OCI-LY1 (cell line): Measurements from ENCODE around the gene PPARD.

Experiments
- H2AFZ ChIP-seq: fragments of 200-600 bp; sonication (generic), shearing (Covaris generic); 2 replicates; pipeline ENCODE4 v1.6.0; 2014; ENCODE audit warnings: antibody characterized with exemption, mild to moderate bottlenecking, low read length
- H3F3A ChIP-seq: fragments of 200-600 bp; sonication (generic), shearing (Covaris generic); 2 replicates; pipeline ENCODE4 v1.6.0; 2014; ENCODE audit warnings: mild to moderate bottlenecking, antibody characterized with exemption, low read length, moderate library complexity; ENCODE audit not compliant: insufficient read depth
- H3K27ac ChIP-seq: fragments of 200-600 bp; sonication (generic); 2 replicates; pipeline ENCODE4 v1.5.1; 2014; ENCODE audit warnings: low read length, mixed run types, mild to moderate bottlenecking, low read depth; ENCODE audit not compliant: poor library complexity, severe bottlenecking
- H3K27me3 ChIP-seq: fragments of 200-600 bp; sonication (generic); 2 replicates; pipeline ENCODE4 v1.6.0; 2014; ENCODE audit warnings: antibody characterized with exemption, mild to moderate bottlenecking, low read length, moderate library complexity; ENCODE audit not compliant: insufficient read depth
- H3K36me3 ChIP-seq: fragments of 200-600 bp; sonication (generic); 2 replicates; pipeline ENCODE4 v1.6.1; 2014; ENCODE audit warnings: mild to moderate bottlenecking, antibody characterized with exemption, low read length, moderate library complexity, mixed read lengths; ENCODE audit not compliant: insufficient read depth
- H3K4me1 ChIP-seq: fragments of 200-600 bp; sonication (generic); 2 replicates; pipeline ENCODE4 v1.5.1; 2014; ENCODE audit warnings: mild to moderate bottlenecking, low read length, moderate library complexity; ENCODE audit not compliant: insufficient read depth, severe bottlenecking
- H3K4me2 ChIP-seq: fragments of 200-600 bp; sonication (generic), shearing (Covaris generic); 2 replicates; pipeline ENCODE4 v1.6.1; 2014; ENCODE audit warnings: low read length
- H3K4me3 ChIP-seq: fragments of 200-600 bp; sonication (generic); 2 replicates; pipeline ENCODE4 v1.5.1; 2014; ENCODE audit warnings: low read length, low read depth, mild to moderate bottlenecking, mixed read lengths; ENCODE audit not compliant: poor library complexity, severe bottlenecking
- H3K79me2 ChIP-seq: fragments of 200-600 bp; shearing (Covaris generic); 2 replicates; pipeline ENCODE4 v1.6.1; 2016; ENCODE audit warnings: mixed run types, low read length, mixed read lengths; ENCODE audit not compliant: insufficient read depth
- H3K9ac ChIP-seq: fragments of 200-600 bp; sonication (generic), shearing (Covaris generic); 2 replicates; pipeline ENCODE4 v1.6.1; 2014; ENCODE audit warnings: mild to moderate bottlenecking, low read length, mixed read lengths
- H3K9me2 ChIP-seq: fragments of 200-600 bp; sonication (generic), shearing (Covaris generic); 2 replicates; pipeline ENCODE4 v1.6.1; 2014; ENCODE audit warnings: low read depth, mild to moderate bottlenecking, low read length, mixed read lengths
- H3K9me3 ChIP-seq: fragments of 200-600 bp; shearing (Covaris generic); 2 replicates; pipeline ENCODE4 v1.6.1; 2014; ENCODE audit warnings: low read length, mixed read lengths
- H4K20me1 ChIP-seq: fragments of 200-600 bp; sonication (generic), shearing (Covaris generic); 2 replicates; pipeline ENCODE4 v1.6.0; 2016; ENCODE audit warnings: mild to moderate bottlenecking, low read length; ENCODE audit not compliant: insufficient read depth
- CTCF ChIP-seq: fragments of 200-600 bp; sonication (generic), shearing (Covaris generic); IDR thresholded peaks from 2 replicates; pipeline ENCODE4 v1.5.1; 2017; ENCODE audit warnings: mild to moderate bottlenecking, antibody characterized with exemption, low read length, moderate library complexity, mixed read lengths
- EZH2 ChIP-seq: fragments of 200-600 bp; sonication (generic), shearing (Covaris generic); IDR thresholded peaks from 2 replicates; pipeline ENCODE4 v1.8.0; 2017; ENCODE audit warnings: borderline replicate concordance, mixed run types, mild to moderate bottlenecking, antibody characterized with exemption, low read length, moderate library complexity, mixed read lengths

PPARD gene

DNA sequence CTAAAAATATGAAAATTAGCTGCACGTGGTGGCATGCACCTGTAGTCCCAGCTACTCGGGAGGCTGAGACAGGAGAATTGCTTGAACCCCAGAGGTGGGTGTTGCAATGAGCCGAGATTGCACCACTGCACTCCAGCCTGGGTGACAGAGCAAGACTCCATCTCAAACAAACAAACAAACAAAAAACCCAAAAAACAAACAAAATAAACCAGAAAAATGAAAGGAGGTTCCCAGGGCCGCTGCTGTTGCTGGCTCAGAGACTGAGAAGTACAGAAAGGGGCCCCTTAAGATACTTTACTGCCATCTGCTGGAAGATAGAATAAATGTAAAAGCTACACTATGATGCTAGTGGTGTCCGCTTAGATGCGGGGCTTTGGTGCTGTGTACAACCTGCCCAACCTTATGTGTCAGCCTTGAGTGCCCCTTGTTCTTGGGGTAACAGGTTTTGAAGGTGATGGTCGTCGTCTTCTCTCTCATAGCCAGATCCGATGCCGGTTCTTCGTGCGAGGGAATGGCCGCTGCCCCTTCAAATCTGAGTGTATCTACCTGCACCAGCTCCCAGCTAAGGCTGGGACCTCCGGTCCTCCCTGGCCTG is 107.0 kb downstream of the PPARD start:
- Histone ChIP-seq H3K9me2 (no peaks in the 10 kb centered on the region), H3K27ac (no peak overlapping the region), H3K9ac (no peak overlapping the region), H2AFZ (no peak overlapping the region), H3K79me2 (no peaks in the 10 kb centered on the region), H3K4me1 (peaks cover 25% of the 10 kb centered on the region), H3K4me2 (no peak overlapping the region), H3K4me3 (no peak overlapping the region), H3F3A (no peaks in the 10 kb centered on the region), H3K9me3 (no peaks in the 10 kb centered on the region), H3K36me3 (no peaks in the 10 kb centered on the region), H4K20me1 (no peaks in the 10 kb centered on the region), H3K27me3 (no peaks in the 10 kb centered on the region; the same call in 1 of the 2 replicates)
- TF ChIP-seq EZH2 = no peak
- TF ChIP-seq CTCF = peak; percentile 74; the same call in 1 of the 2 replicates

GRCh38 chr6:35451354-35452182 is 109.2 kb downstream of the PPARD start:
- H3F3A ChIP-seq = no peaks in the 10 kb centered on the region
- H3K4me1 ChIP-seq = peaks cover 25% of the 10 kb centered on the region
- no peak overlapping the region for H3K27ac ChIP-seq
- H3K79me2 ChIP-seq = no peaks in the 10 kb centered on the region
- TF ChIP-seq CTCF (no peak), EZH2 (no peak)
- peak overlapping the region; percentile 70 for H3K4me2 ChIP-seq
- no peaks in the 10 kb centered on the region; the same call in 1 of the 2 replicates for H3K27me3 ChIP-seq
- H3K9me2 ChIP-seq = no peaks in the 10 kb centered on the region
- H2AFZ ChIP-seq = no peak overlapping the region
- H3K9ac ChIP-seq = peak overlapping the region; percentile 23; the same call in 1 of the 2 replicates
- peaks cover 6% of the 10 kb centered on the region; the same call in 1 of the 2 replicates for H3K36me3 ChIP-seq
- H3K9me3 ChIP-seq = no peaks in the 10 kb centered on the region
- H4K20me1 ChIP-seq = no peaks in the 10 kb centered on the region
- peak overlapping the region; percentile 73 for H3K4me3 ChIP-seq

DNA sequence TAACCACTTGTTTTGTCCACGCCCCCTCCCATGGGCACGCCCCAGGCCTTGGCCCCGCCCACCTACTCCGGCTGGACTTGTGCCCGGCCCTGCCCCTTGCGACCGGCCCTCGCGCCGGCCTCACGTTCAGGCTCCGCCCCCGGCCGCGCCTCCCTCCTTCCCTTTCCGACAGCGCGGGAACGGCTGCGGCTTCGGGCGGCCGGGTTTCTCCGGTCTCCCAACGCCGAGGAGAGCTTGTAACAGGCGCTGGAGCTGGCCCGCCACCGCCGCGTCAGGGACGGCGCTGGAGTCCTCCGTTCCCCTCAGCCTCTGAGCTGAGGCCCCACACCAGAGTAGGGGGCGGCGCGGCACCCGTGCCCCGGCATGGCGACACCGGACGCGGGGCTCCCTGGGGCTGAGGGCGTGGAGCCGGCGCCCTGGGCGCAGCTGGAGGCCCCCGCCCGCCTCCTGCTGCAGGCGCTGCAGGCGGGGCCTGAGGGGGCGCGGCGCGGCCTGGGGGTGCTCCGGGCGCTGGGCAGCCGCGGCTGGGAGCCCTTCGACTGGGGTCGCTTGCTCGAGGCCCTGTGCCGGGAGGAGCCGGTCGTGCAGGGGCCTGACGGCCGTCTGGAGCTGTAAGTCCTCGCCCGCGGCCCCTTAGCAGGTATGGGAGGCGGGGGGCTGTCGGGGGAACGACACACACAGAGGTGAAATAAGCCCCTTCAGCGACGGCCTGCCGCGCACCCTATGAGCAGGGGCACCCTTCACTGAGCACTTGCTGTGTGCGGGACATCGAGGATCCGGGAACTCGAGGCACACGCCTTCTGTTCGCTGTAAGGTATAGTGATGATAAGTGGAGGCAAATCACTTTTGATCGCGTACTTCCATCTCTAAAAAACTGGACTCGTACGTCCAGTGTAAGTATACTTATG is 110.1 kb downstream of the PPARD start, which contains the start of gene FANCE:
TSS of gene FANCE (plus strand) at position 156 of the 908 bp plus-strand sequence. CDS start at position 364, 208 bp downstream.
- Histone ChIP-seq H4K20me1 (no peaks in the 10 kb centered on the region), H3K4me3 (peak within 1 kb of the TSS; percentile 73), H3K27me3 (no peaks in the 10 kb centered on the region; the same call in 1 of the 2 replicates), H3K9ac (peak within 1 kb of the TSS; percentile 68), H3K79me2 (no peaks in the 10 kb centered on the region), H3K4me2 (peak within 1 kb of the TSS; percentile 70), H3K4me1 (peaks cover 25% of the 10 kb centered on the region), H3K9me2 (no peaks in the 10 kb centered on the region), H2AFZ (no peak within 1 kb of the TSS), H3K27ac (no peak within 1 kb of the TSS), H3K36me3 (peaks cover 6% of the 10 kb centered on the region; the same call in 1 of the 2 replicates), H3F3A (no peaks in the 10 kb centered on the region), H3K9me3 (no peaks in the 10 kb centered on the region)
- TF ChIP-seq EZH2 (no peak), CTCF (no peak)
